IMR-90 (cell line): Measurements from ENCODE around the gene MRTFA. TPM values are rescaled to one million over a fixed set of nuclear protein-coding genes. Genes with fewer than 3 reads are reported as not detected.

Source experiments
- ATAC-seq: fragments of 200-7000 bp; cut with Tn5 transposase; 2 replicates; pipeline ENCODE4 v1.9.1; 2020; ENCODE audit warnings: low read depth, mild to moderate bottlenecking, moderate library complexity
- BruUV-seq: library from RNA; stranded (reverse); fragments of 400-500 nt; replicated peaks from 2 replicates; lab custom pipeline; 2021; lab: Mats Ljungman, UMichigan
- CTCF ChIA-PET: fragments of 300-600 bp; formaldehyde crosslinking; extraction: SDS; loops from one replicate; lab custom pipeline; 2021; ENCODE audit warnings: antibody characterized with exemption; lab: Yijun Ruan, JAX
- POLR2A ChIA-PET: fragments of 300-600 bp; sonication (Branson Sonifier 250); formaldehyde crosslinking; loops from one replicate; lab custom pipeline; 2022; ENCODE audit warnings: antibody characterized with exemption; ENCODE audit not compliant: unreplicated experiment; lab: Charles Lee
- DNase-seq: peaks from one replicate; pipeline ENCODE4 v3.0.0; 2013
- H2AFZ ChIP-seq: replicated peaks from 2 replicates; pipeline ENCODE3; 2013; ENCODE audit warnings: low read length, mild to moderate bottlenecking; ENCODE audit not compliant: poor library complexity
- H2AK5ac ChIP-seq: 2 replicates; pipeline ENCODE4 v1.6.1; 2013; ENCODE audit warnings: low read depth, low read length, inconsistent platforms
- H2AK9ac ChIP-seq: replicated peaks from 2 replicates; pipeline ENCODE3; 2013; ENCODE audit warnings: mild to moderate bottlenecking, low read depth, low read length, moderate library complexity; ENCODE audit not compliant: poor library complexity
- H2BK120ac ChIP-seq: 2 replicates; pipeline ENCODE4 v1.6.1; 2013; ENCODE audit warnings: low read depth, low read length, inconsistent platforms
- H2BK15ac ChIP-seq: 3 replicates; pipeline ENCODE4 v1.6.1; 2013; ENCODE audit warnings: low read depth, low read length, inconsistent platforms
- H2BK20ac ChIP-seq: 2 replicates; pipeline ENCODE4 v1.6.1; 2013; ENCODE audit warnings: low read depth, mild to moderate bottlenecking, inconsistent platforms, low read length, moderate library complexity
- H2BK5ac ChIP-seq: 2 replicates; pipeline ENCODE4 v1.6.1; 2013; ENCODE audit warnings: mild to moderate bottlenecking, low read depth, low read length, inconsistent platforms; ENCODE audit not compliant: poor library complexity, severe bottlenecking
- H3K14ac ChIP-seq: replicated peaks from 2 replicates; pipeline ENCODE4 v1.6.1; 2013; ENCODE audit warnings: low read depth, low read length, inconsistent platforms
- H3K18ac ChIP-seq: 2 replicates; pipeline ENCODE4 v1.6.1; 2013; ENCODE audit warnings: low read depth, low read length, control low read depth
- H3K23ac ChIP-seq: 2 replicates; pipeline ENCODE4 v1.6.1; 2013; ENCODE audit warnings: low read depth, low read length, inconsistent platforms
- H3K27ac ChIP-seq: 2 replicates; pipeline ENCODE4 v1.5.1; 2013; ENCODE audit warnings: mild to moderate bottlenecking, control low read depth, low read length; ENCODE audit not compliant: insufficient read depth
- H3K27me3 ChIP-seq: 2 replicates; pipeline ENCODE4 v1.6.1; 2013; ENCODE audit warnings: low read length; ENCODE audit not compliant: control insufficient read depth, insufficient read depth
- H3K36me3 ChIP-seq: 2 replicates; pipeline ENCODE4 v1.6.1; 2013; ENCODE audit warnings: low read length, mixed read lengths; ENCODE audit not compliant: control insufficient read depth, insufficient read depth
- H3K4ac ChIP-seq: 2 replicates; pipeline ENCODE4 v1.6.1; 2013; ENCODE audit warnings: low read depth, low read length, inconsistent platforms
- H3K4me1 ChIP-seq: 2 replicates; pipeline ENCODE4 v1.6.1; 2013; ENCODE audit warnings: low read length, mixed read lengths; ENCODE audit not compliant: control insufficient read depth, insufficient read depth
- H3K4me2 ChIP-seq: 2 replicates; pipeline ENCODE4 v1.6.1; 2013; ENCODE audit warnings: low read depth, mild to moderate bottlenecking, control low read depth, low read length, moderate library complexity
- H3K4me3 ChIP-seq: 2 replicates; pipeline ENCODE4 v1.5.1; 2013; ENCODE audit warnings: low read depth, mild to moderate bottlenecking, control low read depth, low read length, moderate library complexity; ENCODE audit not compliant: insufficient read depth
- H3K56ac ChIP-seq: 2 replicates; pipeline ENCODE4 v1.6.1; 2013; ENCODE audit warnings: low read length, inconsistent platforms; ENCODE audit not compliant: insufficient read depth; ENCODE audit errors: extremely low read depth
- H3K79me1 ChIP-seq, 2 experiments: 2 replicates each; pipeline ENCODE4 v1.6.1; 2013; ENCODE audit warnings: low read length in 2 of 2, inconsistent platforms in 1 of 2, low read depth in 1 of 2
- H3K9ac ChIP-seq: 2 replicates; pipeline ENCODE4 v1.6.1; 2013; ENCODE audit warnings: low read depth, low read length, control low read depth
- H3K9me1 ChIP-seq: 2 replicates; pipeline ENCODE4 v1.6.1; 2013; ENCODE audit warnings: low read length, inconsistent platforms; ENCODE audit not compliant: insufficient read depth
- H3K9me3 ChIP-seq: 2 replicates; pipeline ENCODE4 v1.6.1; 2013; ENCODE audit warnings: low read length; ENCODE audit not compliant: control insufficient read depth, insufficient read depth
- H4K20me1 ChIP-seq: 2 replicates; pipeline ENCODE4 v1.6.1; 2013; ENCODE audit warnings: low read length, inconsistent platforms; ENCODE audit not compliant: insufficient read depth
- H4K5ac ChIP-seq: 2 replicates; pipeline ENCODE4 v1.6.1; 2013; ENCODE audit warnings: mild to moderate bottlenecking, low read depth, low read length, control low read depth
- H4K8ac ChIP-seq, 2 experiments: 2 replicates each; pipeline ENCODE4 v1.6.1; 2013; ENCODE audit warnings: low read depth in 2 of 2, low read length in 2 of 2, control low read depth in 1 of 2, inconsistent platforms in 1 of 2
- H4K91ac ChIP-seq: 2 replicates; pipeline ENCODE4 v1.6.1; 2013; ENCODE audit warnings: low read depth, low read length, inconsistent platforms; ENCODE audit not compliant: insufficient read depth
- BHLHE40 ChIP-seq: fragments of 150-350 bp; IDR thresholded peaks from 2 replicates; pipeline ENCODE4 v1.6.1; 2016; ENCODE audit warnings: mild to moderate bottlenecking, low read depth, low read length
- CEBPB ChIP-seq: IDR thresholded peaks from 2 replicates; pipeline ENCODE4 v1.6.1; 2012; ENCODE audit warnings: low read depth, low read length, improper control_type of control experiment
- CHD1 ChIP-seq: IDR thresholded peaks from 2 replicates; pipeline ENCODE4 v1.6.1; 2012; ENCODE audit warnings: low read depth, low read length, improper control_type of control experiment
- FOS ChIP-seq: fragments of 150-350 bp; IDR thresholded peaks from 2 replicates; pipeline ENCODE4 v1.6.1; 2016; ENCODE audit warnings: low read depth, low read length
- MAFK ChIP-seq: IDR thresholded peaks from 2 replicates; pipeline ENCODE4 v1.6.1; 2012; ENCODE audit warnings: low read depth, low read length, improper control_type of control experiment
- MAZ ChIP-seq: IDR thresholded peaks from 2 replicates; pipeline ENCODE4 v1.6.1; 2012; ENCODE audit warnings: low read depth, mild to moderate bottlenecking, low read length, improper control_type of control experiment, moderate library complexity, borderline replicate concordance
- MXI1 ChIP-seq: IDR thresholded peaks from 2 replicates; pipeline ENCODE4 v1.6.1; 2012; ENCODE audit warnings: low read depth, mild to moderate bottlenecking, low read length, moderate library complexity, borderline replicate concordance
- NFE2L2 ChIP-seq: fragments of 150-350 bp; IDR thresholded peaks from 2 replicates; pipeline ENCODE4 v1.6.1; 2016; ENCODE audit warnings: low read depth, mild to moderate bottlenecking, low read length
- POLR2A ChIP-seq: IDR thresholded peaks from 2 replicates; pipeline ENCODE4 v1.6.1; 2012; ENCODE audit warnings: mild to moderate bottlenecking, low read depth, low read length
- RAD21 ChIP-seq: IDR thresholded peaks from 2 replicates; pipeline ENCODE4 v1.6.1; 2012; ENCODE audit warnings: low read length, improper control_type of control experiment
- RCOR1 ChIP-seq: IDR thresholded peaks from 2 replicates; pipeline ENCODE4 v1.6.1; 2012; ENCODE audit warnings: mild to moderate bottlenecking, low read length, improper control_type of control experiment; ENCODE audit not compliant: insufficient replicate concordance
- RFX5 ChIP-seq: IDR thresholded peaks from 2 replicates; pipeline ENCODE4 v1.8.0; 2012; ENCODE audit warnings: low read depth, mild to moderate bottlenecking, low read length, moderate library complexity
- SMC3 ChIP-seq: fragments of 150-350 bp; IDR thresholded peaks from 2 replicates; pipeline ENCODE4 v1.6.1; 2016; ENCODE audit warnings: low read depth, mild to moderate bottlenecking, antibody characterized with exemption, low read length, moderate library complexity
- WGBS, 2 experiments: methylation state at CpG; one replicate each; pipeline versions ENCODE4 v1.1.5 to v1.1.7; 2013; ENCODE audit warnings: missing lambda C conversion rate in 2 of 2; ENCODE audit not compliant: insufficient read length in 1 of 2; ENCODE audit errors: extremely low coverage in 2 of 2; 5-methylcytosine and 5-hydroxymethylcytosine counted together
- dilution Hi-C: fragments of 300-500 bp; cut with HindIII; formaldehyde crosslinking; loops from one replicate; pipeline ENCODE4 v1.14.3; 2018; ENCODE audit warnings: low sequenced_read_pairs; ENCODE audit not compliant: unreplicated experiment
- in situ Hi-C: fragments of 300-500 bp; cut with MboI; formaldehyde crosslinking; loops from 3 replicates; pipeline ENCODE4 v1.14.3; 2019; ENCODE audit warnings: low sequenced_read_pairs, inconsistent platforms, mixed read lengths
- intact Hi-C: fragments of 100-400 bp; cut with micrococcal nuclease; formaldehyde crosslinking; loops from 2 replicates; pipeline ENCODE4 v1.10.0; 2022
- polyA plus RNA-seq, 3 experiments: library from polyadenylated mRNA; depleted of rRNA; stranded (reverse); fragments of >200 nt; gene quantifications; 2 replicates each; pipeline ENCODE4 v1.2.3, GENCODE V29; 2012; ENCODE audit warnings: low replicate concordance in 1 of 3
- total RNA-seq: library from RNA; depleted of rRNA; stranded (reverse); fragments of >200 nt; gene quantifications from 2 replicates; pipeline ENCODE4 v1.2.3, GENCODE V29; 2012
- TF ChIP-seq, protein P1 (sequence below): conservative IDR thresholded peaks from 2 replicates; pipeline ENCODE4 v1.5.1; 2012; ENCODE audit warnings: mild to moderate bottlenecking, low read depth, low read length, improper control_type of control experiment

MRTFA gene
- total and polyA plus RNA-seq, 2 of the 4 experiments (the other 2 are of a cell fraction), result 12.5 to 17.2 TPM

- in situ Hi-C loops (no loop called here), intact Hi-C loops (loop anchor here (1.0 to 5.0 kb wide), 2 partner anchors 12 to 105 kb away; partner anchors contain the start of gene MRTFA), dilution Hi-C loops (no loop called here)
- DNase-seq, result no peak
- Histone ChIP-seq H3K9me1 (peaks cover 10% of the 10 kb centered on the region), H3K4ac (peak overlapping the region; percentile 42), H3K23ac (peak overlapping the region; percentile 48; the same call in 1 of the 2 replicates), H4K5ac (no peak overlapping the region; the same call in 1 of the 2 replicates), H2AFZ (no peak overlapping the region), H3K27ac (no peak overlapping the region), H3K9ac (no peak overlapping the region), H3K9me3 (no peaks in the 10 kb centered on the region), H4K20me1 (peaks cover 26% of the 10 kb centered on the region; the same call in 1 of the 2 replicates), H2AK5ac (peak overlapping the region; percentile 41; the same call in 1 of the 2 replicates), H3K27me3 (no peaks in the 10 kb centered on the region), H3K4me3 (no peak overlapping the region), H2BK120ac (0 out of 2 replicates have a peak overlapping the region, but pooled peaks have one; percentile 16), H3K56ac (peak overlapping the region; percentile 71; the same call in 1 of the 2 replicates), H2BK15ac (0 out of 3 replicates have a peak overlapping the region, but pooled peaks have one; percentile 61), H2BK20ac (peak overlapping the region; percentile 67), H3K79me1 (peaks cover 13 to 61% of the 10 kb centered on the region in 2 experiments; a peak in 3 of 4 replicates), H3K4me1 (peaks cover 19% of the 10 kb centered on the region), H3K4me2 (peak overlapping the region; percentile 77; the same call in 1 of the 2 replicates), H2AK9ac (no peak overlapping the region), H3K14ac (peak overlapping the region; percentile 77), H4K8ac (peak overlapping the region in 1 of 2 experiments; percentile 51; a peak in 1 of 4 replicates), H2BK5ac (peak overlapping the region; percentile 95), H4K91ac (peak overlapping the region; percentile 6; the same call in 1 of the 2 replicates), H3K36me3 (no peaks in the 10 kb centered on the region), H3K18ac (peak overlapping the region; percentile 19; the same call in 1 of the 2 replicates)
- no TSS peak for BruUV-seq
- ChIA-PET POLR2A (no interaction called here), CTCF (interaction anchor here (0.6 to 1.5 kb wide), 4 partner anchors 23 to 775 kb away, joined by 3 to 6 read pairs (median 4); no protein-coding TSS in a partner anchor)
- ATAC-seq, result no peak
- no CpG with 5 or more reads among the region's 3 CpGs for WGBS, 2 experiments
- TF ChIP-seq SMC3, result no peak
- no peak for TF ChIP-seq CEBPB
- no peak for TF ChIP-seq FOS
- no peak for TF ChIP-seq MXI1
- TF ChIP-seq NFE2L2, result no peak
- TF ChIP-seq RFX5, result no peak
- TF ChIP-seq MAFK, result no peak
- TF ChIP-seq BHLHE40, result no peak
- no peak for TF ChIP-seq RAD21
- TF ChIP-seq CHD1, result no peak
- no peak for TF ChIP-seq RCOR1
- TF ChIP-seq, protein P1, sequence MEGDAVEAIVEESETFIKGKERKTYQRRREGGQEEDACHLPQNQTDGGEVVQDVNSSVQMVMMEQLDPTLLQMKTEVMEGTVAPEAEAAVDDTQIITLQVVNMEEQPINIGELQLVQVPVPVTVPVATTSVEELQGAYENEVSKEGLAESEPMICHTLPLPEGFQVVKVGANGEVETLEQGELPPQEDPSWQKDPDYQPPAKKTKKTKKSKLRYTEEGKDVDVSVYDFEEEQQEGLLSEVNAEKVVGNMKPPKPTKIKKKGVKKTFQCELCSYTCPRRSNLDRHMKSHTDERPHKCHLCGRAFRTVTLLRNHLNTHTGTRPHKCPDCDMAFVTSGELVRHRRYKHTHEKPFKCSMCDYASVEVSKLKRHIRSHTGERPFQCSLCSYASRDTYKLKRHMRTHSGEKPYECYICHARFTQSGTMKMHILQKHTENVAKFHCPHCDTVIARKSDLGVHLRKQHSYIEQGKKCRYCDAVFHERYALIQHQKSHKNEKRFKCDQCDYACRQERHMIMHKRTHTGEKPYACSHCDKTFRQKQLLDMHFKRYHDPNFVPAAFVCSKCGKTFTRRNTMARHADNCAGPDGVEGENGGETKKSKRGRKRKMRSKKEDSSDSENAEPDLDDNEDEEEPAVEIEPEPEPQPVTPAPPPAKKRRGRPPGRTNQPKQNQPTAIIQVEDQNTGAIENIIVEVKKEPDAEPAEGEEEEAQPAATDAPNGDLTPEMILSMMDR, result no peak
- TF ChIP-seq MAZ, result no peak
- TF ChIP-seq POLR2A, result no peak
Observed at GRCh38 chr22:40531951-40532900, 104.3 kb downstream of the MRTFA start.
